C4-2B (cell line): ENCODE measurements around the gene HPCAL1.

ENCODE experiments used
- H3K27ac ChIP-seq: fragments of 450-650 bp; 2 replicates; pipeline ENCODE4 v1.5.1; 2017
- CTCF ChIP-seq: fragments of 450-650 bp; conservative IDR thresholded peaks from 2 replicates; pipeline ENCODE4 v1.5.1; 2017; ENCODE audit warnings: mild to moderate bottlenecking
- ZFX ChIP-seq: fragments of 450-650 bp; IDR thresholded peaks from 2 replicates; pipeline ENCODE4 v1.6.1; 2017

Gene HPCAL1

GRCh38 chr2:10322973-10323372 is 20.3 kb downstream of the HPCAL1 start:
- TF ChIP-seq CTCF (no peak), ZFX (no peak)

GRCh38 chr2:10323535-10323934 is 20.8 kb downstream of the HPCAL1 start:
- no peak for TF ChIP-seq ZFX
- TF ChIP-seq CTCF = no peak
- H3K27ac ChIP-seq = no peak overlapping the region

More at GRCh38 chr2:10322973-10323372, 20.3 kb downstream of the HPCAL1 start:
- no peak overlapping the region for H3K27ac ChIP-seq

GRCh38 chr2:10324095-10324832 is 21.6 kb downstream of the HPCAL1 start:
- no peak overlapping the region for H3K27ac ChIP-seq
- TF ChIP-seq CTCF (no peak), ZFX (no peak)

GRCh38 chr2:10325278-10326145 is 22.8 kb downstream of the HPCAL1 start:
- no peak overlapping the region for H3K27ac ChIP-seq
- TF ChIP-seq CTCF (no peak), ZFX (no peak)

GRCh38 chr2:10326151-10326616 is 23.5 kb downstream of the HPCAL1 start:
- TF ChIP-seq ZFX = no peak
- no peak for TF ChIP-seq CTCF
- H3K27ac ChIP-seq = no peak overlapping the region

GRCh38 chr2:10326707-10327594 is 24.2 kb downstream of the HPCAL1 start:
- H3K27ac ChIP-seq = no peak overlapping the region
- no peak for TF ChIP-seq CTCF
- no peak for TF ChIP-seq ZFX
